Measurements from ENCODE around the gene EHBP1L1.

EHBP1L1 gene

DNA sequence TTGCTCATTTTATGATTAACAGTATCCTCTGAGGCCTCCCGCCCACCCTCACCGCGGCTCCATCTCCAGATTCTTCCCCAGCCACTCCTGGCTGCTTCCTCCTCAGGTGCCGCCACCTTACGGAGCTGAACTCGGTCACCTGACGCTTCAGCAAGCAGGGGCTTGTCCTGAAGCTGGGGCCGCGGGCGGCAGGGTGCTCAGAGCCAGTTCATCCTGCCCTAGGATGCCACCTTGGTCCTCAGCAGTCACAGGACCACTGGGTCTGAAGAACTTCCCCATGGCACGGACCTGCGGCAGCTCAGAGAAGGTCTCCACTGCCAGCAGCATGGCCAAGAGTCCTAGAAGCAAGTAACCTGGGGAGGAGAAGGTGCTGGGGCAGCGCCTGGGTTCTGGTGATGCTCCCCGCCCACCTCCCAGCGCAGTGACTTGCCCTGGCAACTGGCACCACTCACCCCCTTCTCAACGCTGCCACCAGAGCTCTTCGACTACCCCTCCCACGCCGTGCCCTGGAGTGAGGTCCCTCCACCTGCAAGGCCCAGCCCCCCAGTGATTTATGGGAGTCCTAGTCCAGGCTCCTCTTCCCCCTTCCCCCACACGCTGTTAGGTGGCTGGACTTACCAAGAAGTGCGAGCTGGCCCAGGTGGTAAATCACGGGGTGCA lies 17.1 kb downstream of the EHBP1L1 start:
- DNase-seq (ENCODE audit: low read depth in 1 of 2, low spot score in 1 of 2): no peak

DNA sequence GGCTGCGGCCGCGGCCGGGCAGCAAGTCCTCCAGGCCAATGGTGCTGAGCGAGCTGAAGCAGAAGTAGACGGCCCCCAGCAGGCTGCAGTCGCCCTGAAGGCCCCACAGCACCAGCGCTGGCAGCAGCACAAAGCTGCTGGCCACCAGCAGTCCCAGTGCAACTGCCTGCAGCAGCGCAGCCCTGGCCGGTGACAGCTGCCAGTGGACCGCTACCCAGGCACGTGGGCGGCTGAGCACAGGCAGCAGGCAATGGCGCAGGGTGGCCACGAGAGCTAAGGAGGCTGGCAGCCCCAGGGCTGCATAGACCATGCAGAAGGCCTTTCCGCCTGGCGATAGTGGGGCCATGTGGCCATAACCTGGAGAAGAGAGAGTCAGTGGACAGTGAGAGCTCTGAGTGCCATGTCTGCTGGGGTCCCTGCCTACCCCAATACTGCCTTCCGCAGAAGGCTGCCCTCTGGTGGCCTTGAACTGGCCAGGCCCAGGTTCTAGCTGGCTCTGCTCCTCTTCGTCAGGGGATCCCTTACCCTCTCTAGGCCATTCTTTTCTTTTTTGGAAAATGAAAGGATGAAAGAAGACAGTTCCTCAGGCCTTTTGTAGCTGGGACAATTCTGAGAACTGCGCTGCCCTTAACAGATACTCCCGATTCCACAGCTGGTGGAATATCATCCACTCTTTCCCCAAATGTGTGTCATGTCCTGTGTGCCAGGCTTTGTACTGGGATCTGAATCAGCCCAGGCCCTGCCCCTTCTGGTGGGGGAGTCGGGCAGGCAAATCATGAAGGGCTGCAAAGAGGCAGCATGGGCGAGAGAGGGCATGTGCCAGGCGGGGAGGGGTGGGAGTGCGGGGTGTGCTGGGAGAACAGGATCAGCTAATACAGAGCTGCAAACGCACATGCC lies 17.9 kb downstream of the EHBP1L1 start:
- no peak for DNase-seq (ENCODE audit: low read depth in 1 of 2, low spot score in 1 of 2)

DNA sequence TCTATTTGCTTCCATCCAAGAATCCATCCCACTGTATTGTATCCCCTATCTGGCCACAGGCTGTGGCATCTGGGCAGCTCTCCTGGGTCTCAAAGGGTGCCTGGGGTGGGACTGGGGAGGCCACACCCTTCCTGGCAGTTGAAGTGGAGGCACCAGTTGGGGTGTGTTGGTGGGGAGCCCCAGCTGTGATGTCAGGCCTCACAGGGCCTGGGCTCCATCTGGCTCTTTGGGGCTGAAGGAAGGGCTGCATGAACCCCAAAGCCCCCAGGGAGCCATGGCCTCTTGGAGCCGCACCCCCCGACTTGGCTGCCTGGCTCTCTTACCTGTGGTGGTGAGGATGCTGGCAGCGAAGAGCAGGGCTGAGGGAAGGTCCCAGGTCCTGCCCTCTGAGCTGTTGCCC lies 19.3 kb downstream of the EHBP1L1 start:
- no peak for DNase-seq (ENCODE audit: low read depth in 1 of 2, low spot score in 1 of 2)

DNA sequence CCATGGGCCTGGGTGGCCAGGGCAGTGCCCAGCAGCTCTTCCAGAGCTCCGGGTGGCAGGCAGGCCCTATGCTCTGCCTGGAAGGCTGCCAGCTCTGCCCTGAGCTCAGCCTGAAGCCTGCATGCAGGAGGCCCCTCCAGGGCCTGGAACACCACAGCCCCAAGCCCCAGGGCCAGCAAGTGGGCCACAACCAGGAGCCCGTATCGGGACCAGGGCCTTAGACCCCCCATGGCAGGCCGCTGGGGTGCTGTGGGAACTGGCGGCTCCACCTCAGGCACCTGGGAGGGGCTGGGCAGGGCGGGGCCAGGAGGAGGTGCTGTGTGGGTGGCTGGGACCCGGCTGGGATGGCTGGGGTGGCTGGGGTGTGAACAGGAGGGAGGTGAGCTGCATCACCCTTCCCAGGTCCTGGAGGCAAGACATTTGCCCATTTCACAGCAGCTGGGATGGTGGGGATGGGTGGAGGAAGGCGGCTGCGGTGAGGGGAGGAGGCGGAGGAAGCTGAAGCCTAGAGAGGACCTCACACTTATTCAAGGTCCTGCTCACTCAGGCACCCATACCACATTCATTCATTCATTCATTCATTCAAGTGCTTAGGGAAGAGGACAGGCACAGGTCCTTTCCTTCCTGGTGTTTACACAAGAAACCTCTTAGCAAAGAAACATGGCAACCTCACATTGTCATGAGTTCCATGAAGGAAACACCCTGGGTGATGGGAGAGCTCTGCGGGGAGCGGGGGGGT lies 19.9 kb downstream of the EHBP1L1 start, which contains the start of gene KCNK7:
KCNK7 (minus strand) TSS at position 258 of the 739 bp plus-strand sequence; CDS start at position 230, 28 bp downstream.
- DNase-seq (ENCODE audit: low read depth in 1 of 2, low spot score in 1 of 2): no peak

DNA sequence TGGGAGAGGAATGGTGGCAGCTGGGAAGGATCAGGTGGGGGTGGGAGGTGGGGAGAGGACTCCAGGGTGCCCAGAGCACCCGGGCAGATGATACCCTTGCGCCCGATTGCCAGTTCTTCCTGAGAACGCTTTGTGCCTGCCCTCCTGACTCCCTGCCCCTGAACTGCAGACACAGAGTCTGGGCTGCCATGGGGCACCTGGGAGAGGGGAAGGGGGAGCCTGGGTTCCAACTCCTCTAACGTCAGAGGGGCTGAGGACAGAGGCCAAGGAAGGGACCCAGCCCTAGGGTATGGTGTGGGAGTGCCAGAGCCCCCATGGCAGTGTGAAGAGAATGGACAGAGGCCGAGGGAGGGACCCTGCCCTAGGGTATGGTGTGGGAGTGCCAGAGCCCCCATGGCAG lies 20.7 kb downstream of the EHBP1L1 start:
- DNase-seq (ENCODE audit: low read depth in 1 of 2, low spot score in 1 of 2): no peak

DNA sequence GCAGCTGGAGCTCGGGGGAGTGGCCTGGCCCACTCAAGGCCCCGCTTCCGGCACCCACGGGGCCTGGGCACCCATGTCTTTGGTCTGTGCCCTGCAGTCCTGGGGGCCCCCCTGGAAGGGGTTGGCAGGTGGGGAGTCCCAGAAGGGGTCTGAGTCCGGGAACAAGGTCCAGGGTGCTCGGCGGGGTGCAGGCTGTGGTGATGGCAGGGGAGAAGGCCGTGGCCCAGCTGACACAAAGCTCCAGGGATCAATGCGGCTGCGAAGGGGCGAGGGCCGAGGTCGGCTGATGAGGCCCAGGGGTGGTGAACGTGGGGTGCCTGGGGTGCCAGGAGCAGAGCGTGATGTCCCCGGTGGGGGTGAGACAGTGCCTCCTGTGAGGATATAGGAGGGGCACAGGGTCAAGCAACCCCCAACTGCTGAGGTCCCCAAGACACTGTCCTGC lies 22.4 kb downstream of the EHBP1L1 start:
- DNase-seq (ENCODE audit: low read depth in 1 of 2, low spot score in 1 of 2): no peak

DNA sequence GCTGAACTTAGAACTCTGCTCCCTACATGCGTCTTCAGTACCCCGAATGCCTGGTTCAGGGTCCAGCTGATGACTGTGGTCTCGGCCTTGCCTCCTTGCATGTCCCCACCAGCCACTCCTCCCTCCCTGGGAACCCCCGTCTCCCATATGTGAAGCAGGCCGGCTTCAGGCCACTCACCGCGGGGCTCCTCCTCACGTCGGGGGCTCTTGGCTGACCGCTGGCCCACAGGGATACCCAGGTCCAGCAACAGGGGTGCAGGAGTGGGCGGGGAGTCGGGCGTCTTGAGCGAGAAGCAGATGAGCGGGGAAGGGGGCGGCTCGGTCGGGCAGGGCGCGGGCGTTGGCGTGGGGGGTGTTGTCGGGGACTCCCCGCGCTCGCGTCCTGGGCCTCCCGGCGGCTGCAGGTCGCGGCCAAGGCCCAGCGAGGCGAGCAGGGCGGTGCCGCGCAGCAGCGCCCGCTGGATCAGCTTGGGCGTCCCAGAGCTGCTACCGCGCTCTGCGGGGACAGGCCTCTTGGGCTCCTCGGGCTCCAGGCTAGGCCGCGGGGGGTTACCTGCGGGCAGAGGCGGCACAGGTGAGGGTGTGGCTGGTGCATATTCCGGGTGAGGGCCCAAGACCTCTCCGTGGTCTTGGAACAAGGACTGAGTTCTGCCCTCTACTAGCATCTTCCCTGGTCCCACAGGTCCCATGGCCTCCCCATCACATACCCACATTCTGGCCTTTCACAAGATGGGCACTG lies 23.5 kb downstream of the EHBP1L1 start:
- no peak for DNase-seq (ENCODE audit: low read depth in 1 of 2, low spot score in 1 of 2)

DNA sequence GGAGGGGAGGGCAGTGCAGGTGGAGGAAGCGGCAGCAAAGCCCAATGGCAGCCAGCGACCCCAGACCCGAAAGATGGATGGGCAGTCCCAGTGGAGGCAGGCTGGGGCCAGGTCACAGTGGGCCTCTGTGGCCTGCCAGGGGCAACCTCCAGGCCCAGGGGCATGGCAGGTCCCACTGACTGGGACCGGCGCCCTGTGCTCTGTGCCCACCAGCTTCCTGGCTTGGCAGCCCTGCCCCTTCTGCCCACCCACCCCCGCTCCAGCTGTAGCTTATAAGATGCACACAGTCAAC lies 24.0 kb downstream of the EHBP1L1 start:
- DNase-seq (ENCODE audit: low read depth in 1 of 2, low spot score in 1 of 2): no peak

DNA sequence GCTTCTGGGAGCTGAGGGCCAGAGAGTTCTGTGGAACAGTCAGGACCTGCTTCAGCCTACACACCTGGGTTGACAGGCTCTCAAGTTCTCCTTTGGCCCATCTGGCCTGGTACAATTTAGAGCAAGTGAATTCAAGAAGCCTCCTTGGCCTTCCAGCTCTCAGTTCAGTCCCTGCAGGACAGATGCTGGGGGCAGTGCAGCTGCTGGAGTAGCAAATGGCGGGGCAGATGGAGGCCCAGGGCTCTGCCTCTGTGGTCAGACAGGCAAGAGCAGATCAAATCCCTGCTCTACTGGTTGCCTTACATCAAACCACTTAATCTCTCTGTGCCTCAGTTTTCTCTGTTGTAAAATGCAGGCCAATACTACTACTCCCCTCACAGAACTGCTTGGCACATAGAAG lies 28.4 kb downstream of the EHBP1L1 start:
- DNase-seq (ENCODE audit: low read depth in 1 of 2, low spot score in 1 of 2): no peak

DNA sequence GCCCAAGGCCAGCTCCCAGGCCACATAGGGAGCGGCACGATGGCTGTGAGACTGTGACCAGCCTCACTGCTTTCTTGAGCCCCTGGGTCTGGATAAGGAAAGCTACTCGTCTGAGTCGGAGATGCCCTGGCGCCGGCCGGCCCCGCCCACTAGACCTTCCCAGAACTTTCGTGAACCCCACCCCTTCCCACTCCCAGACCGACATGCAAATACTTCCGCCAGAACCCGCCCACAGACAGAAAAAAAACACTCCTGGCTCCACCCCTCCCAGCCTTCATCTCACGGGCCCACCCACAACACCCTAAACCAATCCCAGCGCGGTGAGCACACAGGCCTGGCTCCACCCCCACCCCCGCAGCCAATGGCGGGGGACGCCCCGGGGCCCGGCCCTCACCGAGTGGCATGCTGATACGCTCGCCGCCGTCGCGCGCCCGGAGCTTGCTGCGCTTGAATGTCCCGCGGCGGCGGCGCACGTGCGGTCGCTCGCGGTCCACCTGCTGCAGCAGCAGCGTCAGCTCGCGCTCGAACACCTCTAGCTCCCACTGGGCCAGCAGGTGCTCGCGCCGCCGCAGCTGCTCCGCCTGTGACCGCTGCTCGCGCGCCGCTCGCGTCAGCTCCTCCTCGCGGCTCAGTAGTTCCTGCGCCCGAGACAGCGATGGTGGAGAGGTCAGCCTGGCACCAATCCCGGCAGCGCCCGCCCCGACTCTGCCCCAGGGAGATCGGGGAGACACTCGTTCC lies 31.2 kb downstream of the EHBP1L1 start:
- no peak for DNase-seq (ENCODE audit: low read depth in 1 of 2, low spot score in 1 of 2)

DNA sequence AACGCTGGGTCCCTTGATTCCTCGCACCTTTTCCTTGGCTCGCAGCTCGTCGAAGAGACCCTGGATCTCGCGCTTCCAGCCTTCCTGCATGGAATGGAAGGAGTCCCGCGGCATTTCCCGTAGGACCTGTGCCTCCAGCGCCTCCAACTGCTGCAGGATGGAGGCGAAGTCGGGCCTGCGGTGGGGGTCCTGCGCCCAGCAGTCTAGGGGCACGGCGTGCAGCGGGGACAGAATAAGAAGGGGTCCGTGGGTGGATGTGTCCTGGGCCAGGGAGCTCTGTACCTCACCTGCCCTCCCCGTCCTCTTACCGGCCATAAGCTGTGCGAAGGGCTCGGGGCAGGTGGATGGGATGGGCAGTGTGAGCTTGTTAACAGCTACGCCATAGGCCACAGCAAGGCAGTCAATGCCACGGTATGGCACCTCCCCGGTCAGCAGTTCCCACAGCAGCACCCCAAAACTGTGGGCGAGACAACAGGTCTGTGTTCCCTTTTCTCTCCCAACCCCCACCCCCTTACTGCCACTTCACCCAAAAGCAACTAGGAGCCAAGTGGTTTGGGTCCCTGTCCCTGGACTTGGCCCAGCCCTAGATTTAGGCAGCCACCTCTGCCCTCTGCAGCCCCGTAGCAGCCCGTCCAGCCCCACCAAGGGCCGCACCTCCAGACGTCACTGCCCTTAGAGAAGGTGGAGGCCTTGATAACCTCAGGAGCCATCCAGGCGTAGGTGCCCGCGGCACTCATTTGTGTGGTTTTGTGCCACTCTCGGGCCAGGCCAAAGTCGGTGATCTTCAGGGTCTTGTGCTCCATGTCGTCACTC lies 32.0 kb downstream of the EHBP1L1 start:
- no peak for DNase-seq (ENCODE audit: low read depth in 1 of 2, low spot score in 1 of 2)

DNA sequence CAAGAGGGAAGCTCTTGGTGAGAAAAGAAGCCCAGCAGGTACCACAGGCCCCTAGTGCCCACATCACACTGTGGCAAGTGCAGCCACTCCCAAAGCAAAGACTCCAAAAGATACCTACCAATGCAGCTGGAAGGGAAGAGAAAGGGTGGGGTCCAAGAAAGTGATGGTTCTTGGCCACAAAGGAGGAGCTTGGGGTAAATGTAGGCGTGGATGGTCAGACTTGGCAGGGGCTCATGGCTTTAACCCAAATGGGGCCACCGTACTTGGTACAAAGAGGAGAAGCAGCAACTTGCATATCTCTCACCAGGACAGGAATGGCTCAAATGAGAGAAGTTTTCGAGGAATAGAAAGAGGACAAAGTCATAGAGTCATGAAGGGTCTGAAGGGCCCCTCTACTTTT lies 33.4 kb downstream of the EHBP1L1 start:
- DNase-seq (ENCODE audit: low read depth in 1 of 2, low spot score in 1 of 2): no peak

DNA sequence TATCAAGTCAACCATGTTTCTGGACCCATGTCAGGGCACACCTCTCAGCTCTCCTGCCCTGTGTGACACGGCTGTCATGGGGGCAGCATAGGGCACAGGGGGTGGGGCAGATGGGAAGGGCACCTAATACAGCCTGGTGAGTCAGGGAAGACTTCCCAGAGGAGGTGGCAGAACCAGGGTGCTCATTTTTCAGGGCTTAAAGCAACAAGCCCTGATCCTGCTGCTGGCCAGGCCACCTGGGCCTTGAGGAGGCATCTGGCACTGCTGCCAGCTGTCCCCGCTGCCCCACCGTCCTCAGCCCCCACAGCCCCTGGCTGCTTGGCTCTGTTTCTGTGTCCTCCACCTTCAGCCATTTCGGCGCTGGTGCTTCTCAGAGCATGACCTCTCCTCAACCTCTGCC lies 33.8 kb downstream of the EHBP1L1 start:
- DNase-seq (ENCODE audit: low read depth in 1 of 2, low spot score in 1 of 2): no peak

DNA sequence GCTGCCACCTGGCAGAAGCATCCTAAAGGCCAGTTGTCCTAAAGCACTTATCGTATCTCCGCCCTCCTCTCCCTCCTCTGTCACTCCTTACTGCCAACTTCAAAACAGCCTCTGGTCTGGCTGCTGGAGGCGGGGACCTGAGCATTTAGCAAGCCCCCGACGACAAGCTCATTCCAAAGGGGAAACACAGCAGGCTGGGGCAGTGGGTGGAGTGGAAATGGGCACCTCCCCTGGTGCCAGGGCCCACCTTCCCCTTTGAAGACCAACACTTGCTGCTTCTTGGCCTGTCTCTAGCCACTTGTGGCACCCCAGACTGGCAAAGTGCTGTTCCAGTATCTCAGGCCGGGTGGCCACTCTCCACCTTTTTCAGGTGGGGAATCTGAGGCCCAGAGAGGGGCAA lies 34.6 kb downstream of the EHBP1L1 start:
- no peak for DNase-seq (ENCODE audit: low read depth in 1 of 2, low spot score in 1 of 2)

DNA sequence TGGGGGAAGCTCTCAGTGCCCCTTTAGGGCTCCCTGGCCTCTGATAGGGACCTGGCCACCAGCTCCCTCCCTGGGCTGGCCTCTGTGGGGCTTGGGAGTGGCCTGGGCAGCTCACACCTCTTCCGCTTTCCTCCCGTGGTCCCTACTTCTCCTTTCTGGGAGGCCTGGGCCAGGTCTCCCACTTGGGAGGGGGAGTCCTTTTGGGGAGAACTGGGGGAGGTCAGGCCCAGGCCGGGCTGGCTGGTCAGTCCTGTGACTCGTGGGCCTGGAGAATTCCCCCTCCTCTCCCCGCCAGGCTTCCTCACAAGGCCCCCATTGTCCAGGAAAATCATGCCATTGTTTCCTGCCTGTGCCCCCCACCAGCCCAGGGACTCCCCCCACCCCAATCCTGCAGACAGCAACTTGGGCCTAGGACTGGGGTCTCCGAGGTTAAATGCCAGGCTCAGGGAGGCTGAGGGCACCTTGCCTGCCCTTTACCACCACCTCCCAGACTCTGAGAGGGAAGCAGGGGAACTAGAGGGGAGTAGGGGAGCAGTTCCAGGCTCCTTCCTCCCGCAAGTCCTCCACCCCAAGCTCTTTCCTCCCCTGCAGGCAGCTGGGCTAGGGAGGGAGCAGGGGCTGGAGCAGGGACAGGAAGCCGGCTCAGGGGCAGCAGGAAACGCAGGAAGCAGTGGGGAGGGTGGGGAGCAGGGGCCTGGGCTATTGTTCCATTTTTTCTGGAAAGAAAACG lies 35.3 kb downstream of the EHBP1L1 start:
- no peak for DNase-seq (ENCODE audit: low read depth in 1 of 2, low spot score in 1 of 2)

DNA sequence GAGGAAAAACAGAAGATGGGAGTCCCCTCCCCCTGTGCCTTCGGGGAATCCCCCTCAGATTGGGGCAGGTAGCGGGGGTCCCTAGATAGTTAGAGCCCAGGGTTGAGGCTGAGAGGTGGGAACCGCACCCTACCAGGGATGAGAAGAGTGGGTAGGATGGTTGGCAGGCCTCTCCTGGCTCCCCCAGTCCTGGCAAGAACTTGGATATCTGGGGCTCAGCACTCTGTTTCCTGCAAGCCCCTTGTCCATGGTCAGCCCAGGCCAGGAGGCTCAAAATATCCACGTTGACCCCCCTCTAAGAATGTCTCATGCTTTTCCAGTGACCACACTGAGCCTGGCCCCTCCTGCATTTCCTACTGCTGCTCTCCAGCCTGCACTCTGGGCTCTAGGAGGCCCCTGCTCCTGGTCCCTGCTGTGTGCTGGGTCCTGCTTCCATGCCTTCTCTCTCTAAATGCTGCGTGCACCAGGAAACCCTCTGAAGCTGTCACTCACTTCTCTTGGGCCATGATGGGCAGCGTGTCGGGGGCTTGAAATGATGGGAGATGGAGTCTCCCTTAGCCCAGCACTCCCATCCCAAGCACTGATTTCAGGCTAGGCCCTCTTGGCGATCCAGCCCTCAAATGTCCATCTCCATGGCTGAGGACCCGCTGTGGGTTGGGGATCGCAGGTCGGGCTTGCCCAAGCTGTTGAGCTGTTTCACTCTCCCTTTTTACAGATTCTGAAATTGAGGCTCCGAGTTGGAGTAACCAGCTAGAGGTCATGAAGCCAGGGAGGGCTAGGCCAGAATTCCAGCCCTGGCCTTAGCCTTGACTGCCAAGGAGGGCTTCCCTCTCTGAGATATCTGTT lies 36.1 kb downstream of the EHBP1L1 start:
- DNase-seq (ENCODE audit: low read depth in 1 of 2, low spot score in 1 of 2): no peak

DNA sequence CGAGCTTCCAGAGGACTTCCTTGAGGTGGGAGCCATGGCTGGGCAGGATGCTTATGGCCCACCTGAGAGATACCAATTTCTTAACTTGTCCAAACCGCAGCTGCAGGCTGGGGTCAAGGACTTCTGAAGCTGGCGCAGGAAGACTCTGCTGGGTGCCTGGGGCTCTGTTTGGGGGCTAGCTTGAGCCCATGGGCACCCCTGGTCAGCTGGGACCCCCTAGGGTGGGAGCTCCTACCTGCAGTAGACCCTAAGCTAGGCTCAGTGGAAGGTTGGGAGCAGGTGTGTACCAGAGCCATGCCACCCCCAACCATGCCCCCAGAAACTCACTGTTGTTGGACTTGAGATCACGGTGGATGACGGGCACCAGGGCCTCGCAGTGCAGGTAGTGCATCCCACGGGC lies 36.8 kb downstream of the EHBP1L1 start:
- DNase-seq (ENCODE audit: low read depth in 1 of 2, low spot score in 1 of 2): no peak
